AG20443 (cell line): ENCODE measurements around the gene FXYD6.
"Not testable (repeated sequence)": the region's sequence is repeated elsewhere in the genome, so short reads cannot be mapped to it uniquely, and the experiment has no call there.

Source experiments
- DNase-seq: peaks from one replicate; pipeline ENCODE4 v3.0.0; 2012; ENCODE audit warnings: low spot score, mixed read lengths

Gene FXYD6

GRCh38 chr11:117876341-117877119, at the start of gene FXYD6:
FXYD6 (minus strand) TSS chr11:117876658; CDS start chr11:117842776, 33,882 bp downstream.
- no peak for DNase-seq

- not testable (repeated sequence) for DNase-seq
These were observed 49.7 kb upstream of the FXYD6 start for GRCh38 chr11:117926166-117926565.

DNA sequence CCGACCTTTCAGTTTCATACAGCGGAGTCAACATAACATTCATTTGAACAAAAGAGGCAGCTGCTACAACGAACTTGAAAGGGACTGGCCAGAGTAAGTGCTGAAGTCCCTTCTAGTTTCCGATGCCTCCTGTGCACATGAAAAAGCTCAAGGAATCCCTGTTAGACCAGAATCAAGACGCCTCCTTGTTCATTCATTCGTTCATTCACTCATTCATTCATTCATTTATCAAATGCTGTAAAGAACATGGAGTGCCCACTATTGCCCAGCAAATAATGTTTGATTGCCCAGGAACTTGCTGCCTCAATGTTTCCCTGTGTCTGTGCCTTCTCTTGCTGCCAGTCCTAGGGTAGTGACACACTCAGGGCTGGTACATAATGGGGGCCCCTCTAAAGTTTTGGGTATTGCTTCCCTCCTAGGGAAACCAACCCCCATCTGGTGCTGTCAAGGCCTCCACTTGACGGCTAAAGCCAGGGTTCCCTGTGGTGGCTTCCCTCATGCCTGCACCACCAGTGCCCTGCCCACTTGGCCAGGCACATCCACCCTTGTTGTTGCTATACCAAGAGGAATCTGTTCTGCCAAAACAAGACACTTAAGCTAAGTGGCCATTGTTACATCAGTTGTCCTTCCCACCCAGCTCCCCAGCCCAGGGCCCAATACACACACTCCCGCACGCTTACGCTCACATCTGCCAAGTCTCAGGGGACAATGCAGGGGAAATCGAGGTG, 48.9 kb upstream of the FXYD6 start:
- DNase-seq: no peak

- no peak for DNase-seq
These were observed 48.2 kb upstream of the FXYD6 start for GRCh38 chr11:117924631-117925170.

GRCh38 chr11:117923773-117924172, 47.3 kb upstream of the FXYD6 start:
- no peak for DNase-seq

DNA sequence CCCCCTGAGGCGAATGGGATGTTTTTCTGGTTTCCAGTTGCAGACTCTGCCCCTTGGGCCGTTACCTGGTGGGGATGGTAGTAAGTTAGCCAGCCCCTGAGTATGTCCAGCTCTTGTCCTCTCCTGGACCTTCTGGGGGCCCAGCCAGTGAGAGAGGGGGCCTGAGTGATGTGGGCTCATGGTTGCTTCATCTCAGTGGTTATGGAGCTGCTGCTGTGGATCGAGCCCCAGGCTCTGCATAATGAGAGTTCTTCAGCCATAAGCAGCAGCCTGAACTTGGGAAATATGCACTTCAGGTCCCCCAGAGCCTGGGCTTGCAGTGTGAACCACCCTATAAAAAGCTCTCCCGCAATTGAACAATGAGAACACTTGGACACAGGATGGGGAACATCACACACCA, 46.8 kb upstream of the FXYD6 start:
- no peak for DNase-seq

DNA sequence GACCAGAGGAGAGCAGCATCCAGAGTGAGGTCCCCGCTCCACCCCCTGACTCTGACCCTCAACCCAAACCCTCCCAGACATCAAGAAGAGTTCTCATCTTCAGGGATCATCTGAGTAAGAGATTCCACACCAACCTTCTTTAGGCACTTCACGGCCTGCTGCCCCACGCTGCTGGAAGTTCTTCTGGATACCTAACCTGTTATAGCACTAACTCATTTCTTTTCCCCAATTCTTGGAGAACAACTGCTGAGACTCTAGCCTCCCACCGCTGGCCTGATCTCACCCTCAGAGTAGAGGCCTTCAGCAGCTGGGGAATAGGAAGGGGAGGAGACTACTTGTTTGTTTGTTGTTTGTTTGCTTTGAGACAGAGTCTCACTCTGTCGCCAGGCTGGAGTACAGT, 45.4 kb upstream of the FXYD6 start:
- no peak for DNase-seq

- DNase-seq: no peak
These were observed 45.0 kb upstream of the FXYD6 start for GRCh38 chr11:117921456-117921855.

DNA sequence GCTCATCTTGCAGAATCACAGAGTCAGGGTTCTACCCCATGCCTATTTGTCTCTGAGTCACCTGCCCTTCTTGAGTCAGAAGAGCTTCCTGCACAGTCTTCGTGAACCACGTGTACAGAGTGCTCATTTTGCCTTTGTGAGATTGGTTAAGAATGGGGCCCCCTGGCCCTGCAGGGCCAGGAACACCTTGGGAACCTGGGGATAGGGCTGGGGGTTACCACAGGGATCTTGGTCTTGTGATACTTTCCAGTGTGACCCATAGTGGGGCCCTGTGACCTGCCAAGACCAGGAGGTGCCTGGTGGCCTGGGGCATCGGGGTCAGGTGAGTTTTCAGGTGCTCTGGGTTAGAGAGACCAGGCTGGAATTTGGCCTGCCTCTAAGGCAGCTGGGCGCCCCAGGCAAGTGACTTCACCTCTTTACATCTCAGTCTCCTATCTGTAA, 43.3 kb upstream of the FXYD6 start:
- no peak for DNase-seq

GRCh38 chr11:117919341-117919740, 42.9 kb upstream of the FXYD6 start:
- DNase-seq: no peak

GRCh38 chr11:117918366-117919255, 42.2 kb upstream of the FXYD6 start:
- no peak for DNase-seq

GRCh38 chr11:117917591-117918151, 41.2 kb upstream of the FXYD6 start:
- no peak for DNase-seq

- no peak for DNase-seq
These were observed 40.5 kb upstream of the FXYD6 start for GRCh38 chr11:117916956-117917355.

DNA sequence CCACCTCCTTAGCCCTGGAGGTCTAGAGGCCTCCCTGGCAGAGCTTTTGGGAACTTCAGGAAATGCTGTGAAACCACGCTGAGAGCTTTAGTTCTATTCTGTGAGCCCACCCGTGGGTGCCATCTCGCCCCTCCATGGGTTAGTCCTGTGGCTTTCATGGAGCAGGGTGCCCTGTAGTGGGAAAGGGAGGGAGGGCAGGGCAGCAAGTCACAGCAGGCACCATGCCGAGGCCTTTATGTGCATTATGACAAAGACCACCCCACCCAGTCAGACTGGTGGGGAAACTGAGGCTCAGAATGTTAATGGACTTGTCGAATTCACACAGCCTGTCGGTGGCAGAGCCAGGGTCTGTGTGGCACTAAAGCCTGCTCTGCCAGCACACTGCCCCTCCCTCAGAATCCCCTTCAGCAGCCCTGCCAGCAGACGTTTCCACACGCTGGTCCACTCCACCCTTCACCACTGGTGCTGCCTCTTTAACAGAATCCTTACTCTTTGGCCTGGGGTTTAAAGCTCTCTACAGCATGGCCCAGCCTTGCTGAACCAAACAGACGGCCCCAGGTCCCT, 39.3 kb upstream of the FXYD6 start:
- DNase-seq: no peak

- no peak for DNase-seq
These were observed 38.6 kb upstream of the FXYD6 start for GRCh38 chr11:117914991-117915618.

DNA sequence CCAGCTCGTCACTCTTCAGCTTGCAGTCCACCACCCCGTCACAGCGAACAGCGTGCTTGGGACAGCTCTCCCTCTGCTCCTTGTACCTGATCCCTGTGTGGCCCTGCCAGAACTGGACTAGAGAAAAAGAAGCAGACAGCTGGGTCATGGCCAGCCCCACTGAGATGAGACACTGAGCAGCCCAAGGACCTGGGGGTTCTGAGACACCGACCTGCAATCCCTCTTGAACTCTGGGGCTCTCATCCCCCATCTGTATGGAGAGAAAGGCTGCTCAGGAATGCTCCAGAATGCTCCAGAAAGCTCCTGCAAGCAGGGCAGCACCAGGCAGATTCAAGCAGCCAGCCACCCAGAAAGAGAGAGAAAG, 37.9 kb upstream of the FXYD6 start:
- DNase-seq: no peak

GRCh38 chr11:117913736-117914397, 37.4 kb upstream of the FXYD6 start:
- DNase-seq: no peak

- no peak for DNase-seq
These were observed 36.0 kb upstream of the FXYD6 start for GRCh38 chr11:117912497-117912896.

GRCh38 chr11:117911694-117912093, 35.2 kb upstream of the FXYD6 start:
- DNase-seq: no peak

DNA sequence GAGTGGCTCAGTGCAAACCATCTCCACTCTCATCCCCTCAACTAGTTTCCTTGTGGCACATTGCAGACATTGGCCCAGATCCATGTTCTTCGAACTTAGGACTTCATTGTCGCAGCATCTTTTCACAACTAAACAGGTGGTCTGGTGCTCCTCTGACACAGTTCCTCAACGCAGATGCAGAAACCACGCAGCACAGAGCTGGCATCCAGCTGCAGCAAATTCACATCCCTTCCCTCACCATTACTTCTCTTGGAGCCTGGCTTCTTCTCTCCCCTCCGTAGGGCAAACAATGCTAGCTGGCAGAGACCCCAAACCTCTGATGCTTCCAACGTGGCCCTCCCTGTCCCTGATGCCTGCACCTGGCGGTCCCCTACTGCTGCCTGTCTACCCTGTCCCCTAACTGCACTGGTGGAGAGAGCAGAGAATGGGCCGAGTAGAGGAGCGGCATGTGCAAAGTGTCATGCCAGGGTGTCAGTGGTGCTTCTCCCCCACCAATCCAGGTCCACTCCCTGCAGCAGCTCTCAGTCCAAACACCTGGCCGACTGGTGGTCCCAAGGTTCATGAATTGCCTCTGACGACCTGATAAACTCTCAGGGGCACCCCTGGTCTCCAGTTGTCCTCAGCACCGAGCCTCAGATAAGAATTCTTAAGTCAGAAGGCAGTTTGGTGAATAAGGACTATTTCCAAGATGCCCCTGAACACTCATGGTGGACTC, 34.6 kb upstream of the FXYD6 start:
- DNase-seq: no peak
